GM18517 (cell line): ENCODE measurements around the gene PIMREG.

Experiments used
- ATAC-seq: cut with Tn5 transposase; IDR thresholded peaks from one replicate; pipeline ENCODE4 v1.9.1; 2021; ENCODE audit warnings: mild to moderate bottlenecking, moderate library complexity; ENCODE audit not compliant: unreplicated experiment

Gene PIMREG

GRCh38 chr17:6443692-6444570 is at the start of gene PIMREG:
TSS of gene PIMREG (plus strand) at chr17:6444455. CDS start at chr17:6445111, 656 bp downstream.
- peak; percentile 73 for ATAC-seq

DNA sequence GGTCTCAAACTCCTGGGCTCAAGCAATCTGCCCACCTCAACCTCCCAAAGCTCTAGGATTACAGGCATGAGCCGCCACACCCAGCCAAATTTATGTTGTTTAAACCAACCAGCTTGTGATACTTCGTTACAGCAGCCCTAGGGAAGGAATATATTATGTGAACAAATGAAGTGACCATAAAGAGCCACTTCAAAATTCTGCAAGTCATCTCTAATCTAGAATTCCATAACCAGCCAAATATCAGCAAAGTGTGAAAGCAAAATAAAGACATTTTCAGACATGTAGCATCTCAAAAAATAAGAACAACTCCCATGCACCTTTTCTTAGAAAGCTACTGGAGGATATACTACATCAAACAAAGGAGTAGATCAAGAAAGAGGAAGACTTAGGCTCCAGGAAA is 45.3 kb upstream of the PIMREG start:
- ATAC-seq: no peak

DNA sequence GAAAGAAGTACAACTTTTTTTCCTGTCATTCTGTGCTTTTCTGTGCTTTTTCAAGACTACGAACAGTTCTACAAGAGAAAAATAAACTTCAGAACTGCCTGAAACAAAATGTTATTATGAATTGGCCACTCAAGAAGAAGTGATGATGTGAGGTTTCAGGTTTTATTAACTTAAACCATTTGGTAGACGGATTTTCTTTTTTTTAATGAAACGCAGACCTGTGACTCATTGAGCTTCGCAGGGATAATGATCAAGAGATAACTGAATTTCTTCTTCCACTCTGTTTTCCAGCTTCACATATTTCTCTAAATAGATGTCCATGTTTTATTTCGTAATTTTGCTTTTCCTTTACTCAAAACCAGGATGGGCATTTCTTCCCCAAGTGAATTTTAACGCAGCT is 42.0 kb upstream of the PIMREG start:
- ATAC-seq: no peak

GRCh38 chr17:6408276-6408675 is 36.0 kb upstream of the PIMREG start:
- no peak for ATAC-seq

GRCh38 chr17:6408735-6409134 is 35.5 kb upstream of the PIMREG start:
- ATAC-seq: no peak

DNA sequence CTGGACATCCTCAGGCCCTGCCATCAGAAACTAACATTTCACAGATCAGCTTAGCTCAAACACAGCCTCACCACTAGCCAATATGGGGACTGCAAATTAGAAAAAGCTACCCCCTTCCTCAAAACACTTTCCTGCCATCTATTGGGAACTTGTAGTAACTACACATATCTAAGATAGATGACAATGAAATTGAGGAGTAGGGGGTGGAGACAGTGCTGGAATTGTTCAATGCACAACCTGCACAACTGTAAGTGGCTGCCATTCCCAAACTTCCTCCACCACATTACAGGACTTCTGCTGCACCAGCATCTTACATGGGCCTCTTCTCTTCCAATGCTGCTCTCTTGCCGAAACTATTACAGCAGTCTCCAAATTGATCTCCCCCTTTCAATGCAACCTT is 31.2 kb upstream of the PIMREG start:
- no peak for ATAC-seq

- no peak for ATAC-seq
Measured at GRCh38 chr17:6415616-6416015, 28.6 kb upstream of the PIMREG start.

- ATAC-seq: no peak
Measured at GRCh38 chr17:6420173-6420641, 24.0 kb upstream of the PIMREG start.

GRCh38 chr17:6421700-6422604 is 22.3 kb upstream of the PIMREG start:
- ATAC-seq: no peak

DNA sequence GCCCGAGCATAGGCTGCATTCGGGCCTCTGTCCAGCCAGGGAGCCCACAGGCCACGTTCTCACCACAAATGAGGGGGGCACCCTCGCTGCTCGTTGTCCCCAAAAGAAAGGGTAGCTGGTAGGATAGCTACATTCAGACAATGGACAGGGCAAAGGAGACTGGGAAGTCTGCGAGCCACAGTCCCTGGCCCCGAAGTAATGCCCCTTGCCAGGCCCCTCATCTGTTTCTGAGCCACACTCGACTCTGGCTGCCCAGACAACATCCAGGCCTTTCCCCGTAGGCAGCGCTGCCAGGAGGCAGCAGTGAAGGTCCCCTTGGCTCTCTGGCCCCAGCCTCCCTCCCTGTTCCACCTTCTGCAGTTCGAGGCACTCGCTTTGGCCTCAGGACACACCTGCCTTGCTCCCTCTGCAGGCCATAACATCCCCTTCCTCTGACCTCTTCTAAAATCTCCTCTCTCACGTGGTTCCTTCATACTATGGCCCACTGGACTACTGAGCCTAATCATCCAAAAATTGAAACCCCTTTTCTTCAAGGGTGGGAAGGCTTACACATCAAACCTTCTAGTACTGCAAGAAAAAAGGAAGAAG is 21.5 kb upstream of the PIMREG start:
- no peak for ATAC-seq

- no peak for ATAC-seq
Measured at GRCh38 chr17:6423931-6424330, 20.3 kb upstream of the PIMREG start.

DNA sequence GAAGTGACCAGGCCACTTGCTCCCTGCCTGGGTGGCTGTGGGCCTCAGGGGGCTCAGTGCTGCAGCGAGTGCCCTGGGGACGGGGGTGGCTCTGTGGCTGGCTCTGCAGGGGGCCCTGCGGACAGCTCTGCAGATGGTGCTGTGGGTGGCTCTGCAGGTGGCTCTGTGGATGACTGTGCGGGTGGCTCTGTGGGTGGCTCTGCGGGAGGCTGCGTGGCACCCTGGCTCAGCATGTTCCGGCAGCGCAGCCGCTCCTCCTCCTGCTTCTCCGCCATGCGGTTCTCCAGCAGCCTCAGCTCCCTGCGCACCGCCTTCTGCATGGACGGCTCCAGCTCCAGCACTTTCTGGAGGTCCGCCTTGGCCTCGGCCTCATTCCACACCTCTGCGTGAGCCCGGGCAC is 18.8 kb upstream of the PIMREG start:
- no peak for ATAC-seq

DNA sequence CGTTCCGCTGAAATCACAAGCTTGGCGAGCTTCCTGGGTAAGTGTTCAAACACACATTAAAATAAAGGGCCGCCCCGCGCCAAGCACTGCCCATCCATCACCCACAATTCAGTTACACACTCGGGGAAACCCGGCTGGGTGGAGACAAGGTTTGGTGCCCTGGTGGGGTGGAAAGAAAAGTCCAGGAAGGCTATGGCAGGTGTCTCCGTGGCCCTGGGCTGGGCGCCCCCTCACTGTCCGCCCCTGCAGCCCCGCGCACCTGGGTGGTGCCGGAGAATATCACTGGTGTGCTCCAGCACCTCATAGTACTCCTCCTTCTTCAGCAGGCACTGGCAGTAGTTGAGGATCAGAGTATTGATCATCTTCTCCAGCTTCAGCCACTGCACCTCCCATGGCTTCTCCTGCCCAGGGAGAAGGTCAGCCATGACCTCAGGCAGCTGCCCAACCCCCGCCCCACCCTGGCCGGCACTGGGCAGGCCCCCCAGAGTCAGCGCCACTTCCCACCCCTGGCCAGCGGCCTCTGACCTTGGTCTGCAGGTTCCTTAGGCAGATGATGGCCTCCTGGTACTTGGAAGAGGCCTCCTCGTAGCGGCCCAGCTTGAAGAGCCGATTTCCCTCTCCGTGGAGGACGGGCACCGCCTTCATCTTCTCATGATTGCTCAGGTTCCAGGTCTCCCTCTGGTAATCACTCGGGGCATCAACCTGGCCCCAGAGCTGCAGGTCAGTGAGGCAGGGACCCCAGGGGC is 17.7 kb upstream of the PIMREG start:
- ATAC-seq: no peak

- no peak for ATAC-seq
Measured at GRCh38 chr17:6427279-6427781, 16.9 kb upstream of the PIMREG start.

- no peak for ATAC-seq
Measured at GRCh38 chr17:6428207-6428965, 15.9 kb upstream of the PIMREG start.

DNA sequence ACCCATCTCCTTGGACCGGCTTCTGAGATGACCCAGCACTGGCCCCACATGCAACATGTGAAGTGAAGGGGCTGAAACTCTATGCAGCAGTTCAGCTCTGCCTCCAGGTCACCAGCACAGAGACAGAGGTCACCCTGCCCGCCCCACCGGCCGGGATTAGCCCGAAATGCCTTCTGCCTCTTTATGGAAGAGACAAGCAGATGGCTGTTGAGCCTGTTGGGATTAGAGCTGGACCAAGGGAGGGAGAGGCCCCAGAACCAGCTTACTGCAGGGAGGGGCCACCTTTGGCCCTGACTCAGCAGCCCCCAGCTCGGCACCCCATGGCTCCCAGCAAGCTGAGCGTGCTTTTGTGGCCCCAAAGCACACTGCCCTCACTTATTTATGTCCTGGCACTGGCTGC is 15.0 kb upstream of the PIMREG start:
- ATAC-seq: no peak

DNA sequence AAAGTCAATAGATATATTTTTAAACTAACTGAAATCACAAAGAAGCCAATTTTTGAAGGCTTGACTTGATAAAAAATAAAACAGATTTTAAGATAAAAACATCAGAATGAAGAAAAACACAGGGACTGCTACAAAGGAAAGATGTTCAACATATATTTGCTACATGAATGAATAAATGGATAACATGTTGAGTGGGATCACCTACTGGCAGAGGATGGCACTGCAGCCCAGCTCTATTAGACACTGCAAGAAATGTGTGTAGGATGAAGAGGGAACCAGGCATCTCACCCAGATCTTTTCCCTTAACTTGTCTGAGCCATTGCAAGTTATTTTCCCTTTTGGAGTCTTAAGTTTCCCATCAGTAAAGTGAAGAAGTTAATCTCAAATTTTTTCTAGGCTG is 13.5 kb upstream of the PIMREG start:
- ATAC-seq: no peak

GRCh38 chr17:6435051-6435450 is 9.2 kb upstream of the PIMREG start, which contains the start of gene AIPL1:
TSS of gene AIPL1 (minus strand) at chr17:6435121. CDS start at chr17:6435104, 17 bp downstream.
- no peak for ATAC-seq

GRCh38 chr17:6435968-6436367 is 8.3 kb upstream of the PIMREG start:
- peak; percentile 61 for ATAC-seq

DNA sequence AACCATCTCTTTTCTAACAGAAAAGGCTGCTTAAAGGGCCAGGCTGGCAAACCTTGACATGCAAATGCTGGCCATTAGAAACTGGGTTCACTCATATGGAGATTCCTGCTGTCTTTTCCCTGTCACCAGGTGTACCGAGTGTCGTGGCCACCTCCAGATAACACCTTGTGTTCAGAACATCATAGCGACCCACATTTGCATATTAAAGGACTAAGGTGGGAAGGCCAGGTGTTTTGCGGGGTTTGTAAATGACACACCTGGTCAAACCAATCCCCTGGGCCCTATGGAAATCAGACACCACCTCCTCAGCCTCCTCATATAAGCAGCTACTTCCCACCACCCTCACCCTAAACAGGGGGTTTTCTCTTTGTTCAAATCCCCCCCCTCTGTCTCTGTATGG is 6.8 kb upstream of the PIMREG start:
- no peak for ATAC-seq
